ENCODE data around the gene ASTN2.

The ASTN2 gene

GRCh38 chr9:117305454-117305853 lies 109.4 kb downstream of the ASTN2 start:
- Histone ChIP-seq H3K36me3 (no peaks in the 10 kb centered on the region), H3K9ac (no peak overlapping the region), H3K27me3 (no peaks in the 10 kb centered on the region), H3K4me1 (peaks cover 4 to 23% (median 10%) of the 10 kb centered on the region in 10 experiments; a peak in 17 of 20 replicates), H3K27ac (no peak overlapping the region), H3K9me3 (replicated peaks in 1 of 11) (no peaks in the 10 kb centered on the region), H3K4me2 (peak overlapping the region in 8 of 11 experiments; percentile 0 to 28 (median 14); a peak in 9 of 22 replicates), H3K4me3 (no peak overlapping the region), H4K20me1 (peaks cover 0 to 13% (median 0%) of the 10 kb centered on the region in 11 experiments; a peak in 3 of 22 replicates)
- TF ChIP-seq Cebpa-rat (IDR thresholded peaks at IDR 0.05), result no peak

GRCh38 chr9:117304549-117304948 lies 110.3 kb downstream of the ASTN2 start:
- Histone ChIP-seq H3K27me3 (no peaks in the 10 kb centered on the region), H3K4me1 (peaks cover 4 to 23% (median 10%) of the 10 kb centered on the region in 10 experiments; a peak in 17 of 20 replicates), H3K27ac (no peak overlapping the region), H3K4me2 (no peak overlapping the region), H3K9me3 (replicated peaks in 1 of 11) (no peaks in the 10 kb centered on the region), H3K4me3 (no peak overlapping the region), H3K9ac (no peak overlapping the region), H3K36me3 (no peaks in the 10 kb centered on the region), H4K20me1 (peaks cover 0 to 13% (median 0%) of the 10 kb centered on the region in 11 experiments; a peak in 3 of 22 replicates)
- TF ChIP-seq Cebpa-rat (IDR thresholded peaks at IDR 0.05), result no peak

GRCh38 chr9:117303643-117304230 lies 111.1 kb downstream of the ASTN2 start:
- no peak overlapping the region for H3K27ac ChIP-seq
- H4K20me1 ChIP-seq, result peaks cover 0 to 13% (median 0%) of the 10 kb centered on the region in 11 experiments; a peak in 3 of 22 replicates
- no peak overlapping the region for H3K9ac ChIP-seq
- no peak overlapping the region for H3K4me3 ChIP-seq
- no peak for TF ChIP-seq Cebpa-rat (IDR thresholded peaks at IDR 0.05)
- H3K27me3 ChIP-seq, result no peaks in the 10 kb centered on the region
- H3K9me3 ChIP-seq (replicated peaks in 1 of 11), result no peaks in the 10 kb centered on the region
- H3K4me1 ChIP-seq, result peaks cover 4 to 23% (median 10%) of the 10 kb centered on the region in 10 experiments; a peak in 17 of 20 replicates
- no peak overlapping the region for H3K4me2 ChIP-seq
- no peaks in the 10 kb centered on the region for H3K36me3 ChIP-seq

GRCh38 chr9:117302487-117302886 lies 112.4 kb downstream of the ASTN2 start:
- Histone ChIP-seq H3K9ac (no peak overlapping the region), H3K9me3 (replicated peaks in 1 of 11) (no peaks in the 10 kb centered on the region), H3K4me2 (no peak overlapping the region), H3K4me3 (no peak overlapping the region), H3K27ac (no peak overlapping the region), H4K20me1 (peaks cover 0 to 13% (median 0%) of the 10 kb centered on the region in 11 experiments; a peak in 3 of 22 replicates), H3K36me3 (no peaks in the 10 kb centered on the region), H3K27me3 (no peaks in the 10 kb centered on the region), H3K4me1 (peaks cover 4 to 17% (median 10%) of the 10 kb centered on the region in 10 experiments; a peak in 17 of 20 replicates)
- TF ChIP-seq Cebpa-rat (IDR thresholded peaks at IDR 0.05), result no peak

GRCh38 chr9:117300371-117301110 lies 114.3 kb downstream of the ASTN2 start:
- H3K4me3 ChIP-seq, result no peak overlapping the region
- H3K4me1 ChIP-seq, result peaks cover 2 to 9% (median 6%) of the 10 kb centered on the region in 10 experiments; a peak in 16 of 20 replicates
- H3K9me3 ChIP-seq (replicated peaks in 1 of 11), result no peaks in the 10 kb centered on the region
- peaks cover 0 to 13% (median 0%) of the 10 kb centered on the region in 11 experiments; a peak in 2 of 22 replicates for H4K20me1 ChIP-seq
- no peaks in the 10 kb centered on the region for H3K36me3 ChIP-seq
- no peak overlapping the region for H3K27ac ChIP-seq
- no peak for TF ChIP-seq Cebpa-rat (IDR thresholded peaks at IDR 0.05)
- H3K27me3 ChIP-seq, result no peaks in the 10 kb centered on the region
- H3K9ac ChIP-seq, result no peak overlapping the region
- no peak overlapping the region for H3K4me2 ChIP-seq

- Histone ChIP-seq H3K9me3 (replicated peaks in 1 of 11) (no peaks in the 10 kb centered on the region), H4K20me1 (peaks cover 0 to 6% (median 0%) of the 10 kb centered on the region in 11 experiments; a peak in 4 of 22 replicates), H3K27ac (no peak overlapping the region), H3K36me3 (no peaks in the 10 kb centered on the region), H3K4me2 (no peak overlapping the region), H3K4me3 (no peak overlapping the region), H3K27me3 (no peaks in the 10 kb centered on the region), H3K4me1 (no peaks in the 10 kb centered on the region), H3K9ac (no peak overlapping the region)
- TF ChIP-seq Cebpa-rat (IDR thresholded peaks at IDR 0.05), result no peak
These were observed 118.4 kb downstream of the ASTN2 start for GRCh38 chr9:117296453-117296852.

- H3K27me3 ChIP-seq, result no peaks in the 10 kb centered on the region
- TF ChIP-seq Cebpa-rat (IDR thresholded peaks at IDR 0.05), result no peak
- H3K36me3 ChIP-seq, result no peaks in the 10 kb centered on the region
- H3K4me1 ChIP-seq, result peaks cover 0 to 14% (median 9%) of the 10 kb centered on the region in 10 experiments; a peak in 7 of 20 replicates
- peaks cover 0 to 4% (median 0%) of the 10 kb centered on the region in 11 experiments; a peak in 3 of 22 replicates for H4K20me1 ChIP-seq
- H3K4me3 ChIP-seq, result no peak overlapping the region
- H3K9ac ChIP-seq, result no peak overlapping the region
- H3K9me3 ChIP-seq (replicated peaks in 1 of 11), result no peaks in the 10 kb centered on the region
- H3K4me2 ChIP-seq, result no peak overlapping the region
- no peak overlapping the region for H3K27ac ChIP-seq
These were observed 121.4 kb downstream of the ASTN2 start for GRCh38 chr9:117293206-117294114.

GRCh38 chr9:117290856-117291622 lies 123.8 kb downstream of the ASTN2 start:
- Histone ChIP-seq H3K4me2 (peak overlapping the region in 6 of 11 experiments; percentile 2 to 19 (median 9); a peak in 1 of 22 replicates), H3K9ac (no peak overlapping the region), H3K27ac (no peak overlapping the region), H3K4me1 (peaks cover 0 to 14% (median 9%) of the 10 kb centered on the region in 10 experiments; a peak in 7 of 20 replicates), H3K27me3 (no peaks in the 10 kb centered on the region), H4K20me1 (peaks cover 0 to 4% (median 0%) of the 10 kb centered on the region in 11 experiments; a peak in 3 of 22 replicates), H3K9me3 (replicated peaks in 1 of 11) (no peaks in the 10 kb centered on the region), H3K36me3 (no peaks in the 10 kb centered on the region), H3K4me3 (no peak overlapping the region)
- no peak for TF ChIP-seq Cebpa-rat (IDR thresholded peaks at IDR 0.05)

Data from BLaER1 treated with 17β-estradiol and CSF1 and Interleukin-3, amounts not matched to agents 10 nM and 100 nM (cell line).